Fibroblast of pulmonary artery (primary cell): ENCODE data around the gene KANTR.
"Not testable (repeated sequence)": the region's sequence is repeated elsewhere in the genome, so short reads cannot be mapped to it uniquely, and the experiment has no call there.

Source experiments
- DNase-seq: peaks from one replicate; pipeline ENCODE4 v3.0.0-alpha.2; 2010; ENCODE audit warnings: low read depth
- H3K4me3 ChIP-seq: replicated peaks from 2 replicates; pipeline ENCODE4 v1.5.1; 2011; ENCODE audit warnings: low read depth, mild to moderate bottlenecking, control low read depth, low read length, moderate library complexity
- CTCF ChIP-seq: IDR thresholded peaks from 2 replicates; pipeline ENCODE4 v1.5.1; 2011; ENCODE audit warnings: mild to moderate bottlenecking, control low read depth, low read length, inconsistent platforms; ENCODE audit errors: missing control alignments

KANTR gene

GRCh38 chrX:53156207-53156596 is 62.3 kb downstream of the KANTR start:
- TF ChIP-seq CTCF, result no peak
- DNase-seq, result no peak
- no peak overlapping the region for H3K4me3 ChIP-seq

- TF ChIP-seq CTCF, result no peak
- no peak overlapping the region for H3K4me3 ChIP-seq
- DNase-seq, result no peak
These were observed 65.2 kb downstream of the KANTR start for GRCh38 chrX:53159184-53159583.

GRCh38 chrX:53160297-53160983 is 66.5 kb downstream of the KANTR start:
- DNase-seq, result no peak
- H3K4me3 ChIP-seq, result no peak overlapping the region
- no peak for TF ChIP-seq CTCF

GRCh38 chrX:53163436-53163835 is 69.5 kb downstream of the KANTR start:
- H3K4me3 ChIP-seq, result no peak overlapping the region
- no peak for TF ChIP-seq CTCF
- no peak for DNase-seq

- not testable (repeated sequence) for DNase-seq, H3K4me3 ChIP-seq
These were observed 70.6 kb downstream of the KANTR start for GRCh38 chrX:53164566-53164965.

- no peak overlapping the region for H3K4me3 ChIP-seq
- no peak for DNase-seq
- no peak for TF ChIP-seq CTCF
These were observed 72.2 kb downstream of the KANTR start for GRCh38 chrX:53166103-53166502.

GRCh38 chrX:53171356-53171755 is 77.4 kb downstream of the KANTR start:
- no peak for TF ChIP-seq CTCF
- no peak for DNase-seq
- no peak overlapping the region for H3K4me3 ChIP-seq
